ENCODE data around the gene NECAB2. TPM values are rescaled to one million over a fixed set of nuclear protein-coding genes. Genes with fewer than 3 reads are reported as not detected.

NECAB2 gene
- total RNA-seq, 1 donor from 2014 or later = 12.6 TPM

- peak overlapping the region; percentile 50 for H3K4me2 ChIP-seq
- Mint-ChIP-seq H3K36me3 (peaks cover 5% of the 10 kb centered on the region), H3K4me1 (peaks cover 83% of the 10 kb centered on the region), H3K27ac (peak overlapping the region; percentile 99), H3K27me3 (ENCODE audit: insufficient read depth, low read depth) (peaks cover 14% of the 10 kb centered on the region), H3K4me3 (peak overlapping the region; percentile 73), H3K9me3 (no peaks in the 10 kb centered on the region)
- H3K27me3 ChIP-seq = no peaks in the 10 kb centered on the region
- H3K79me2 ChIP-seq (ENCODE audit: low read depth) = no peaks in the 10 kb centered on the region
- H4K20me1 ChIP-seq (ENCODE audit: low read depth) = no peaks in the 10 kb centered on the region
- H3K4me1 ChIP-seq = peaks cover 26% of the 10 kb centered on the region
- H3K9ac ChIP-seq = no peak overlapping the region
- H3K4me3 ChIP-seq = no peak overlapping the region
- no peaks in the 10 kb centered on the region for H3K9me3 ChIP-seq (ENCODE audit: low read depth)
- H3F3A ChIP-seq (ENCODE audit: low read depth) = peaks cover 16% of the 10 kb centered on the region
- H3K27ac ChIP-seq = no peak overlapping the region
- no peaks in the 10 kb centered on the region for H3K36me3 ChIP-seq
- H2AFZ ChIP-seq (replicated peaks) = no peak overlapping the region
- TF ChIP-seq EZH2phosphoT487 (IDR thresholded peaks at IDR 0.05) (no peak), EZH2 (IDR thresholded peaks at IDR 0.05) (no peak), CTCF (IDR thresholded peaks at IDR 0.05) (no peak)
- DNase-seq (ENCODE audit: low spot score) = peak; percentile 24
Observed at GRCh38 chr16:83994703-83995102, 26.7 kb downstream of the NECAB2 start.

GRCh38 chr16:83995754-83996153 lies 27.7 kb downstream of the NECAB2 start:
- Histone ChIP-seq H3K9me3 (ENCODE audit: low read depth) (no peaks in the 10 kb centered on the region), H3K9ac (no peak overlapping the region), H4K20me1 (ENCODE audit: low read depth) (no peaks in the 10 kb centered on the region), H2AFZ (replicated peaks) (no peak overlapping the region), H3K4me1 (peaks cover 24% of the 10 kb centered on the region), H3K4me2 (peak overlapping the region; percentile 50), H3F3A (ENCODE audit: low read depth) (peaks cover 16% of the 10 kb centered on the region), H3K27me3 (no peaks in the 10 kb centered on the region), H3K27ac (no peak overlapping the region), H3K4me3 (no peak overlapping the region), H3K36me3 (no peaks in the 10 kb centered on the region), H3K79me2 (ENCODE audit: low read depth) (no peaks in the 10 kb centered on the region)
- peaks cover 79% of the 10 kb centered on the region for H3K4me1 Mint-ChIP-seq
- peaks cover 16% of the 10 kb centered on the region for H3K27me3 Mint-ChIP-seq (ENCODE audit: insufficient read depth, low read depth)
- no peaks in the 10 kb centered on the region for H3K9me3 Mint-ChIP-seq
- H3K4me3 Mint-ChIP-seq = peak overlapping the region; percentile 73
- peak; percentile 90 for DNase-seq (ENCODE audit: low spot score)
- TF ChIP-seq EZH2phosphoT487 (IDR thresholded peaks at IDR 0.05) = no peak
- TF ChIP-seq EZH2 (IDR thresholded peaks at IDR 0.05) = no peak
- TF ChIP-seq CTCF (IDR thresholded peaks at IDR 0.05) = no peak
- H3K36me3 Mint-ChIP-seq = peaks cover 6% of the 10 kb centered on the region
- peak overlapping the region; percentile 99 for H3K27ac Mint-ChIP-seq

GRCh38 chr16:83996481-83997252 lies 28.6 kb downstream of the NECAB2 start:
- H3K4me3 Mint-ChIP-seq = peak overlapping the region; percentile 21
- peaks cover 73% of the 10 kb centered on the region for H3K4me1 Mint-ChIP-seq
- H3K36me3 Mint-ChIP-seq = peaks cover 6% of the 10 kb centered on the region
- Histone ChIP-seq H3F3A (ENCODE audit: low read depth) (peaks cover 16% of the 10 kb centered on the region), H3K36me3 (no peaks in the 10 kb centered on the region), H3K27me3 (no peaks in the 10 kb centered on the region), H3K4me2 (no peak overlapping the region), H3K9me3 (ENCODE audit: low read depth) (no peaks in the 10 kb centered on the region), H2AFZ (replicated peaks) (no peak overlapping the region), H3K79me2 (ENCODE audit: low read depth) (no peaks in the 10 kb centered on the region), H3K27ac (no peak overlapping the region), H4K20me1 (ENCODE audit: low read depth) (no peaks in the 10 kb centered on the region), H3K9ac (no peak overlapping the region), H3K4me1 (peaks cover 30% of the 10 kb centered on the region), H3K4me3 (no peak overlapping the region)
- TF ChIP-seq EZH2phosphoT487 (IDR thresholded peaks at IDR 0.05) = no peak
- no peak for TF ChIP-seq EZH2 (IDR thresholded peaks at IDR 0.05)
- TF ChIP-seq CTCF (IDR thresholded peaks at IDR 0.05) = no peak
- H3K27me3 Mint-ChIP-seq (ENCODE audit: insufficient read depth, low read depth) = peaks cover 15% of the 10 kb centered on the region
- no peaks in the 10 kb centered on the region for H3K9me3 Mint-ChIP-seq
- H3K27ac Mint-ChIP-seq = peak overlapping the region; percentile 86
- no peak for DNase-seq (ENCODE audit: low spot score)

Measured in neural progenitor cell (in vitro differentiated cells).